SIG-M5 treated with dmso at 0.1 percent for 504 hours (cell line): ENCODE data around the gene RANBP3.

Source experiments
- DNase-seq: peaks from one replicate; lab custom pipeline; 2025; ENCODE audit not compliant: unreplicated experiment; lab: John Stamatoyannopoulos, UW

Gene RANBP3

DNA sequence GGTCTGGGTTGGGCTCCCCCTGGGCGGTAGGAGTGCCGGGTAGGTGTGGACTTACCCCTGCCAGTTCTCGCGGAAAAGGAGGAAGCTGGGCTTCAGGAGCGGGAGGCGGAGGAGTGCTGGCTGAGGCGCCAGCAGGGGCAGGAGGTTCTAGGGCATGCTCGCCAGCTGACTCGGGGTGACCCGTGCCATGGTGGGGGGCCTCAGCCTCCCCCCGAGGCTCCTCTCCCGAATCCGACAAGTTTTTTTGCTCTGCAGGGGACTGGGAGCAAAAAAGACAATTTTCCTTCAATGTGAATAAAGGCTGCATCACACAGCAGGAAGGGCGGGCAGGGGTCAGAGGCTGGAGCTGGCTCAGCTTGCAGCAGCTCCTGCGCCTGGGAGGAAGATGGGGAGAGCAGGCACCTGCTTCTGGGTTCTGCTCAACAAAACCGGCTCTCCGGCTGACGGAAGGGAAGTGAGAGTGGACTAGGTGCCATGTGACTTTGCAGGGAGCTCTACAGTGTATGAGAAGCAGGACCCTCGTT is 26.5 kb downstream of the RANBP3 start:
- DNase-seq, result peak; percentile 28

GRCh38 chr19:5950741-5951140 is 27.2 kb downstream of the RANBP3 start:
- no peak for DNase-seq

- DNase-seq, result no peak
Observed at GRCh38 chr19:5949792-5950305, 28.1 kb downstream of the RANBP3 start.

- no peak for DNase-seq
Observed at GRCh38 chr19:5948752-5949564, 29.0 kb downstream of the RANBP3 start.

DNA sequence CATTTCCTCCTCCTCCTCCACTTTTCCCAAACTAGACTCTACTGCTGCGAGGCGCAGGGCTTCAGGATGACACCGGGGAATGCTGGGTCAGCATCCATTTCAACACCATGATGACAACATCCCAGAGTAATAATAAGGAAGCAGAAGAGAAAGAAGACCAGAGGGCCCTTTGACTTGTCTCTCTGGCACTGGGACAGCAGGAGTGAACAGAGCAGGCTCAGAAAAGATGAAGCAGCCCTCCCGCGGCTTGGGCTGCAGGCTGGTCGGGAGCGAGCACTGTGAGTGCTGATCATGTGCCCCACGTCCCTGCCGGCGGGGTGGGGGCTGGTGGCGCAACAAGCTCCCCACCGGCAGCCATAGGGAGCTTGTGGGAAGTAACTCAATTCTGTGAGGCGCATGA is 30.5 kb downstream of the RANBP3 start:
- DNase-seq, result peak; percentile 71

GRCh38 chr19:5943623-5944022 is 34.3 kb downstream of the RANBP3 start:
- DNase-seq, result no peak

DNA sequence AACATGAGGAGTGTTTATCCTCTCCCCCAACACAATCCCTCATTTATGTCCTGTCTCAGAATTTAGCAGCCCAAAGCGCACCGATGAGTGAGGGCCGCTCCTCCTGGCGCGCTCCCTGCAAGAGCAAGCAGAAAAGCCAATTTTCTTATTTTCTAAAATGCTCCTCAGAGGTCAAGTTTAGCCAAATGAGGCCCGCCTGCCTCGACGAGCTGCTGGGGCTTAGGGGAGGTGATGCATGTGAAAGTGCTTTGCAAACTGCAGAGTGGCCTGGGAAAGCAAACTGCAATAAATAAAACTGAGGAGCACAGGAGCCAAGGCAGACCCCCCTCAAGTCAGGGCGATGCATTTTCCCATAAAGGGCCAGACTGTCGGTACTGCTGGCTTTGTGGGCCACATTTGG is 34.9 kb downstream of the RANBP3 start:
- no peak for DNase-seq

- DNase-seq, result no peak
Observed at GRCh38 chr19:5941673-5942072, 36.3 kb downstream of the RANBP3 start.

DNA sequence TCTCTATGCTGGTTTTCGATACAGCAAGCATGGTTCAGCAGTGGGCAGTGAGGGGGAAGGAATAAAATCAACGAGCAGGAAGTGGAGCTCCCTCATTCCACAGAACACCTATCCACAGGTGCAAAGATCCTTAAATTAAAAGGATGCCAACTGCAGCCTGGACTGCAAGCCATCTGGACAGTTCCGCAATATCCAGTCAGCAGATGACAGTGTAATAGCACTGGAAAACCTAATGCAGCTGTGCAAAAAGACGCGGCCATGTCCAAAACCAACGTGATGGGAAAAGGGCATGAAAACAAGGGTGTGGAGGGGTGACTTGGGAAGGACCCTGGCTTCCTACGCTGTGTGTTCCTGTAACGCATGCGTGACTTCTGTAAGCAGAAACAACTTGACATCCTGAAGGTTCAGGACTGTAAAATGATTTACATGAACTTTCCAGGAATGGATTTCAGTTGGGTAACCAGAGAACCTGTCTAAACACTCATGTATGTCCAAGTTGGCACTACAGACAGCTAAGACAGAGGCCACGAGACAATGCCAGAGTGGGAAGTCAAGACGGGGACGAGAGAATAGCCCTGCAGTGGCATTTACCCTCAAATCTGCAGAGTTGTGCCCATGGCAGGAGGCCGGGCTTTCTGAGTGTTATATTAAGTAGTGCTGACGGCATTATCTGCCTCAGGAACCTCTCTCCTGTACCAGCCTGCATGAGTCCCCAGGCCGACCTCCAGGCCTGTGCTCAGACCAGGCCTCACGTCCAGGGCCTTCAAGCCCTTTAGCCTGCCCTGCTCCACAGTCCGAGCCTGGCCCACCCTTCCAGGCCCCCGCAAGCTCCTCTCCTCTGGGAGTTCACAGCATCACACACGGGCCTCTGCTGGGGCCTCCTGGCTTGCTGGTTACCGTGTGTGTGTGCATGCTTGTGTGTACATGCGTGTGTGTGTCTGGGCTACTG is 37.4 kb downstream of the RANBP3 start:
- DNase-seq, result no peak

- no peak for DNase-seq
Observed at GRCh38 chr19:5937550-5937949, 40.4 kb downstream of the RANBP3 start.

DNA sequence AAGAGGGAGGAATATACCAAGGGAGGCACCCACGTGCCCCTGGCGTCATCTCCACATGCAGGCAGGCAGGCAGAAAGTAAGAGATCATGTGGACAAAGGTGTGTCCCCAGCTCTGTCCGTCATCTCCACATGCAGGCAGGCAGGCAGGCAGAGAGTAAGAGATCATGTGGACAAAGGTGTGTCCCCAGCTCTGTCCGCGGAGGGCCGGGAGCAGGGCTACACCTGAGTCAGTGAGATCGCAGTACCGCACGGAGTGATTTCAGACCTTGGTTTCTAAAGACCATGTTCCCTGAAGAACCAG is 41.7 kb downstream of the RANBP3 start:
- no peak for DNase-seq

DNA sequence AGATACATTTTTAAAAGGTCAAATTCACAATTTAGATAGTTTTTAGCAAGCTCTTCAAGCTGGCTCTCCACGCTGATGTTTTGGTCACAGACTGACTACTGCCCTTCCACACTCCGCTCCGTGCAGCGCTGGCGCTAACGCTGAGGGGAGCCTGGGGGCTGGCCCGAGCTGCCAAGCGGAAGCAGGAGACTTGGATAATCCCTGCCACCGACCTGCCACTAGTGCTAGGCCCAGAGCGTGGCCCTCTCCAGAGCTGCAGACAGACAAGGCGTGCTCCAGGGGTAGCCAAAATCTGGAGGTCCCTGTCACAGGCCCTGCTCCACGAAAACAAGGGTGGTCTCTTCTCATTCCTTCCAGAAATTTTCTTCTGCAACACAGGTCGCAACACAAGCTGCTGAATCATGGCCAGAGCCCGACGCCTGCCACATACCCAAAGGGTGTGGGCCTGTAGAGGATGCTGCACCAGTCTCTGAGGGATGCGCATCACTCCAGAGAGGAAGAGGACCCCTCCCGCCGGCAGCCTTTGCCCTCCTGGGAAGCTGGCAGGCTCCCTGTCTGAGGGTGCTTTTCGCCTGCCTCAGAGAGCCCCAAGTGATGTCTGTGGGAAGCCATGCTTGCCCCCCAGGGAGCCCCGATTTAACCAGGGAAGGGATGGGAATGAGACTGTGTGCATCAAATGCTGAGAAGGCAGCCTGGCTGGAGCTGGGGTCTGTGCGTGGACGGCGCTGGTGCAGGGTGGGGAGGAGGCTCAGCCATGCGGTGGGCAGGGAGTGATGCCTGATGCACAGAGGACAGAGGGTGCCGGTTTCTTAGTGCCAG is 42.3 kb downstream of the RANBP3 start:
- DNase-seq, result no peak

DNA sequence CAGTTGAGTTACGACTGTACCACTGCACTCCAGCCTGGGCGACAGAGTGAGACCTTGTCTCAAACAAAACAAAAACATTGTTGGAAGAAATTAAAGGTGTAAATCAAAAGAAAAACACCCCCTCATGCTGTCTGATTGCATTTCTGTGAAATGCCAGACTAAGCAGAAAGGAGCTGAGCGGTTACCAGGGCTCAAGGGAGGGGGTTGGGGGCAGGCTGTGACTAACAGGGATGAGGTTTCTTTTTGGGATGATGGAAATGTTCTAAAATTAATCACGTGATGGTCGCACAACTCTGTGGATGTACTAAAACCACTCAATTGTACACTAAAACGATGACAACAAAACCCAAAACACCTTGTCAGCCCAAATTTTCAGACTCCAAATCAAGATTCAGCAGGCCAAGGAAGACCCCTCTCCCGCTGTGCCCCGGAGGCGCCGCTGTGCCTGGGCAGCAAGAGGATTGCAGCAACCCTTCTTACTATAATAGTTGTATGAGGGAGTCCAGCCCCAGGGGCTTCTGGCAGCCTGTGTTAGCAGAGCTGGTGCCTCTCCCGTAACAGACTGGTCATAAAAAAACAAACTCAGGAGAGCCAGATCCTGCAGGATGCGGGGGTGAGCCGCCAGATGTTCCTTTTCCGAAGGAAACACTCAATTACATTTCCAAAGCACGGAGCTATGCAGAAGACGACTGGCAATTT is 43.0 kb downstream of the RANBP3 start:
- no peak for DNase-seq

GRCh38 chr19:5934069-5934401 is 43.9 kb downstream of the RANBP3 start:
- DNase-seq, result no peak

- DNase-seq, result no peak
Observed at GRCh38 chr19:5933391-5934068, 44.4 kb downstream of the RANBP3 start.

GRCh38 chr19:5932609-5933262 is 45.2 kb downstream of the RANBP3 start:
- no peak for DNase-seq

GRCh38 chr19:5932146-5932545 is 45.8 kb downstream of the RANBP3 start:
- DNase-seq, result no peak

GRCh38 chr19:5931251-5931650 is 46.7 kb downstream of the RANBP3 start:
- DNase-seq, result no peak

GRCh38 chr19:5929625-5930024 is 48.3 kb downstream of the RANBP3 start:
- no peak for DNase-seq
